RCC 7860 (cell line): ENCODE results near the gene MTPN.

Source experiments
- DNase-seq: peaks from one replicate; pipeline ENCODE4 v3.0.0-alpha.2; 2015; ENCODE audit warnings: low spot score
- FAIRE-seq: peaks from 2 replicates; lab custom pipeline; 2012; peaks lifted over from hg19 to GRCh38; lab: Jason Lieb, UNC

MTPN gene

GRCh38 chr7:135899458-135900064 is 77.6 kb downstream of the MTPN start:
- DNase-seq = no peak
- FAIRE-seq = no peak

DNA sequence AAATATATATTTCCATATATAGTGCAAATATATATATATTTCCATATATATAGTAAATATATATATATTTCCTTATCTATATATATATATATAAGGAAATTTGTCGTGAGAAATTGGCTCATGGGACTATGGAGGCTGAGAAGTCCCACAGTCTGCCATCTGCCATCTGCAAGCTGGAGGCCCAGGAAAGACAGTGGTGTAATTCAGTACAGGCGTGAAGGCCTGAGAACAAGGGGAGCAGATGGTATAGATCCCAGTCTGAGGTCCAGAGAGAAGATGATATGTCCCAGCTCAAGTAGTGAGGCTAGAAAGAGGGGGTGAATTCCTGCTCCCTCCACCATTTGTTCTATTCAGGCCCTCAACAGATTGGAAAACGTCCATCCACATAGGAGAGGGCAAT is 78.9 kb downstream of the MTPN start:
- no peak for FAIRE-seq
- DNase-seq = no peak

DNA sequence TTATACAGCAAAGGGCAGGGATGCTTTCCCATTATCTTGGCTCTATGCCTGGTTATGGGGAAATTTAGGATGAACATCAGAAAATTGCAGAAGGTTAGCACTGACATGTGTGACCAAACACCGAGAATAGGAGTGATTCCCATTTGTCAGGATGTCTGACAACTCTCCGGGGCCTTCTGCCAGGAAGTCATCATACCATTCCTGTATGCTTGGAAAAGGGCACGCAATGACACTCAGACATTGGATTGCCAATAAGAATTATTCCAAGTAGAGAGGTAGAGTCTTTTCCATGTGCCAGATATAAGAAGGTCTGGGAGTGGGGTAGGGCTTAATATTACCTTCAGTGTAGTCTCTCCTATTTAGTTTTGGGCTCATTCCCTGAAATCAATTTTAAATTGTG is 82.3 kb downstream of the MTPN start:
- DNase-seq (no peak), FAIRE-seq (no peak)

DNA sequence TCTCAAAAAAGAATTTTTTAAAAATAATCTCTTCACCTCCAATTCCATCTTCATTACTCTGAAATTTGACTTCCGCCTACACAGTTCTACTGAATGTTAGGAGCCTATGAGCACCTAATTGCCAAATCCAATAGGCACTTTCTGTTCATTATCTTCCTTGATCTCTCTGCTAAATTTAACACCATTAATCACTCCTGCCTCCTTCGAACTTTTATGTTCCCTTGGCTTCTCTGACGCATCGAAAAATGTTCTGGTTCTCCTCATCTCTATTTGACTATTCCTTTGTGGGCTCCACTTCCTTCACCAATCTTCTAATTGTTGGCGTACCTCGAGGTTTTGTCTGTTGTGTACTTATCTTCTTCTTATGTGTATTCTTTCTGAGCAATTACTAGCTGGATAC is 87.3 kb downstream of the MTPN start:
- DNase-seq (no peak), FAIRE-seq (no peak)

GRCh38 chr7:135888740-135889139 is 88.4 kb downstream of the MTPN start:
- DNase-seq = no peak
- peak; percentile 29 for FAIRE-seq

GRCh38 chr7:135886345-135887132 is 90.6 kb downstream of the MTPN start:
- FAIRE-seq (no peak), DNase-seq (no peak)

- DNase-seq (no peak), FAIRE-seq (no peak)
Observed at GRCh38 chr7:135884495-135885232, 92.5 kb downstream of the MTPN start.

DNA sequence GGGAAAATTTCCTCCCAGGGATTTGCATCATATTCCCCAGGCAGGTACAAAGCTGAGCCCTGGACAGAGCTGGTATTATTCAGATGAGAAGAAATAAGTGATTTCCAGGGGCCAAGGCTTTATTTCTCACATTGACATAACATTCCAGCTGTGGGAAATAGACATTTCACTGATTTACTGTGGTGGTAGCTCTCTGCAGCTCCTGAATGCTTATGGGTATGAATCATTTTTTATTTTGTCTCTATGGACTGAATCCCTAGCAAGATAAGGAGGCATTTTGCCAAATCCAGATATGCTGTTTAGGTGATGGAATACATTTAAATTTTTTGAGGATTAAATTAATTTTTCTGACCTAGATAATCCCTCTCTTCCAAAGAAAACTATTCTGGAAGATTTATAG is 97.9 kb downstream of the MTPN start:
- peak; percentile 46 for FAIRE-seq
- DNase-seq = peak; percentile 57

DNA sequence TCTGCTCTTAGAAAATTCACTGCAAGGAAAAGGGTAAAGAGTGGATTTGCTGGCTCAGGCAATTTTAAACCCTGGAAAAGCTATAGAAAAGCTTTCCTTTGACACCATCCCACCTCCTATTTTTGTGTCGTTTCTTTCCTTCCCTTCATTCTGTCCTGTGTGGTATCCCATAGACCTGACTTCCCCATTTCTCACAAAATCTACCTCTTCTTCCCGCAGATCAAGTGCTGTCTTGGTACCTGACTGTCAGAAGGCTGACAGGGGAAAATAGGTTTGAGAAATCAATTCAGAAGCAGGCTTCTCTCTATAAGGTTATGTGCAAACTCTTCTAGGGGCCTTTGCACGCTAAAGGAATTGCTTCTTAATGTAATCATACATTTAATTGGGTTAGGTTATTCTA is 98.9 kb downstream of the MTPN start:
- DNase-seq = no peak
- no peak for FAIRE-seq

- peak; percentile 32 for DNase-seq
Observed at GRCh38 chr7:135877805-135878204, 99.4 kb downstream of the MTPN start.

More at GRCh38 chr7:135877805-135878204, 99.4 kb downstream of the MTPN start:
- no peak for FAIRE-seq
